GM21723 (cell line): ENCODE data around the gene AIG1.
"Not testable (repeated sequence)": the region's sequence is repeated elsewhere in the genome, so short reads cannot be mapped to it uniquely, and the experiment has no call there.

Experiments
- ATAC-seq: cut with Tn5 transposase; IDR thresholded peaks from one replicate; pipeline ENCODE4 v1.9.1; 2021; ENCODE audit warnings: mild to moderate bottlenecking, moderate library complexity; ENCODE audit not compliant: unreplicated experiment

The AIG1 gene, protein sequence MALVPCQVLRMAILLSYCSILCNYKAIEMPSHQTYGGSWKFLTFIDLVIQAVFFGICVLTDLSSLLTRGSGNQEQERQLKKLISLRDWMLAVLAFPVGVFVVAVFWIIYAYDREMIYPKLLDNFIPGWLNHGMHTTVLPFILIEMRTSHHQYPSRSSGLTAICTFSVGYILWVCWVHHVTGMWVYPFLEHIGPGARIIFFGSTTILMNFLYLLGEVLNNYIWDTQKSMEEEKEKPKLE

DNA sequence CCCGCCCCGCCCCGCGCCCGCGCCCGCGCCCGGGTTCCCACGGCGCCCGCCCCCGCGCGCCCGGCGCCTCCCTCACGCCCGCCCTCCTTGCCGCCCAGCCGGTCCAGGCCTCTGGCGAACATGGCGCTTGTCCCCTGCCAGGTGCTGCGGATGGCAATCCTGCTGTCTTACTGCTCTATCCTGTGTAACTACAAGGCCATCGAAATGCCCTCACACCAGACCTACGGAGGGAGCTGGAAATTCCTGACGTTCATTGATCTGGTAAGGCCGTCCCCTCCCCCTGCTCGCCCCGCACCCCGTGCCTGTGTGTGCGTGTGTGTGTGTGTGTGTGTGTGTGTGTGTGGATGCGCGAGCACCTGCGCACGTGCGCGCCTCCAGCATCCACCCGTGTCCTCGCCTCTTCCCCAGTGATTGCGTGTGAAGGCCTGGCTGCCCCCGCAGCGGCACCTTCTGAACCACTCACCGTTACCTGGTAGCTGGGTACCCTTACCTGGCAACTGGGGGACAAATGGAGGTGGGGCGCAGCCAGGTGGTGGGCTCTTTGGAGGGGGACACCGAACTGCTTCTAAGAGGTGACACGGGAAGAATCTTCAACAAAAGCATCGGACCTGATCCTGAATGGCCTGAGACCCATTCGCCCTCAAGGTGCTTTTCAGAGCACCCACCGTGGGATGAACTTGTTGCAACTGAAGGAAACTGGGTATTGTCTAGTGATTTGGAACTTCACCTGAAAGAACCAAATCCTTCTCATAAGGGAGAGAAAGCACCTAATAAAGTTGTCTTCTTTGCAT is at the start of gene AIG1:
Gene AIG1, plus strand, starts transcription at position 84 of the 791 bp plus-strand sequence. Its CDS starts 37 bp downstream, at position 121.
- peak; percentile 74 for ATAC-seq

DNA sequence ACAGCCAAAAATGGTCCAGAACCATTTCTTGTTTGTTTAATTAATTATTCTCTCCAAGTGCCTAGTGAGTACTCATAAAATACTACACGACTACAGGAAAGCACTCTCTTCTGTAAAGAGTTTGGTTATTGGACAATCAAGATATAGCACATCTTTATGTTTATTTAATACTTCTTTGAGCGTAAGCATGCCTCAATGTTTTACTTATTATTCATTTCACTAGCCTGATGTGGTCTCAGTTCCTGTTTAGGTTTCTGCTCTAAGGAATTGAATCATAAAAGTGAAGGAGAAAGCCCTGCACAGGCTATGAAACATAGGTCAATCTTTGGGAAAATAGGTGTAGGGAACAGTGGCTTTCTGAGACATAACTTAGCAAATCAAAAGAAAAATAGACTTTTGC is 45.9 kb upstream of the AIG1 start:
- no peak for ATAC-seq

DNA sequence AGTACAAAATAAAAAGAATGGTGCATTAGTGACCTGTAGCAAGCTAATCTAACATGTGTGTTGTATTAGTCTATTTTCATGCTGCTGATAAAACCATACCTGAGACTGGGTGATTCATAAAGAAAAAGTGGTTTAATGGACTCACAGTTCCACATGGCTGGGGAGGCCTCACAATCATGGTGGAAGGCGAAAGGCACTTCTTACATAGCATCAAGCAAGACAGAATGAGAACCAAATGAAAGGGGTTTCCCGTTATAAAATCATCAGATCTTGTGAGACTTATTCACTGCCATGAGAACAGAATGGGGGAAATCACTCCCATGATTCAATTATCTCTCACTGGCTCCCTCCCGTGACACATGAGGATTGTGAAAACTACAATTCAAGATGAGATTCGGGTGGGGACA is 45.4 kb upstream of the AIG1 start:
- no peak for ATAC-seq

DNA sequence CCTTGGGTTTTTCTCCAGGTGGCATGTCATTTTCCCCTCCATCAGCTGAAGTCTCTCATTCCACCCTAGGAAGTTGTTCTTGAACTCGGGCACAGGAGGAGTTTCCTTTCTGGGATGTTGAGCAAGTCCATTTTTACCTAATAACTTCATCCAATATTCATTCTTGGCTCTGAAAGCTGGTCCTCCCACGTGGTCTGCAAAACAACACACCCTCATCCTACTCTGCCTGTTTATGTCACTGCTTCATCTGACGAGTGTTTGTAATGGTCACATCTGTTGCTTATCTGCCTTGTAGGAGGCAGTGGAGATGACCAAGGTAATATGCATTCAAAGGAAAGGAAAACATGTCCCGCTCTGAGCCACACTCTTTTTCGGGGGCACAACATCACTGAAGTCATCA is 41.7 kb upstream of the AIG1 start:
- ATAC-seq, result no peak

DNA sequence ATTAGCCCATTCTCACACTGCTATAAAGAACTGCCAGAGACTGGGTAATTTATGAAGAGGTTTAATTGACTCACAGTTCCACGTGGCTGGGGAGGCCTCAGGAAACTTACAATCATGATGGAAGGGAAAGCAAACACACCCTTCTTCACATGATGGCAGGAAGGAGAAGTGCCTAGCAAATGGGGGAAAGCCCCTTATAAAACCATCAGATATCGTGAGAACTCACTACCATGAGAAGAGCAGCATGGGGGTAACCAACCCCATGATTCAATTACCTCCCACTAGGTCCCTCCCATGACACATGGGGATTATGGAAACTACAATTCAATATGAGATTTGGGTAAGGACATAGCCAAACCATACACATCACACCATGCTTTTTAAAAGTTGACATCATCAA is 39.8 kb upstream of the AIG1 start:
- ATAC-seq, result not testable (repeated sequence)

DNA sequence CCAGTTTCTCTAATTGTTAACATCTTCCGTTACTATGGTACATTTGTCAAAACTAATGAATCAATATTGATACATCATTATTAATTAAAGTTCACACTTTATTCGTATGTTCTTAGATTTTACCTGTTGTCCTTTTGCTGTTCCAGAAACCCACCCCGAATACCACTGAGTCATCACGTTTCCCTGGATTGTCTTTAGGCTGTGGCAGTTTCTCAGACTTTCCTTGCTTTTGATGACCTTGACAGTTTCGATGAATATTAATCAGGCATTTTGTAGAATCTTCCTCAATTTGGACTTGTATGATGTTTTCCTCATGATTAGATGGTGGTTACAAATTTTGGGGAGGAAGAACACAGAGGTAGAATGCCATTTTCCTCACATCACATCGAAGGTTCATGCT is 39.1 kb upstream of the AIG1 start:
- ATAC-seq, result no peak

DNA sequence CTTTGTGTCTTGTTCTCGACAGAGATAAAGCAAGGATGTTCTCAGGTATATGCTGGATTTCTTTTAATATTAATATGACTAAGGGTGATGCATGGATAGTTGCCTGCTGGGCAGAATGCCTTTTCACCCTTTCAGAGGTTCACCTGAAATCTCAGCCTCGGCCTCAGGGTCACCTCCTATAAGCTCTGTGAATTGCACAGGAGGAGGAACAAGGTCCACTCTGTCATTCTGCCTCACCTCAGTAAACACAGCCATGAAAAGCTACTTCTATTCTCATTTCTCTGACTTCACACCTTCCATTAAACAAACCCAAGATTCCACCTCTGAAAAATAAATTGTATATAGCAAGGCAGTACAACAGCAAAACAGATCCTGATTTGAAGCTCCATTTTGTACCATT is 38.1 kb upstream of the AIG1 start:
- no peak for ATAC-seq

DNA sequence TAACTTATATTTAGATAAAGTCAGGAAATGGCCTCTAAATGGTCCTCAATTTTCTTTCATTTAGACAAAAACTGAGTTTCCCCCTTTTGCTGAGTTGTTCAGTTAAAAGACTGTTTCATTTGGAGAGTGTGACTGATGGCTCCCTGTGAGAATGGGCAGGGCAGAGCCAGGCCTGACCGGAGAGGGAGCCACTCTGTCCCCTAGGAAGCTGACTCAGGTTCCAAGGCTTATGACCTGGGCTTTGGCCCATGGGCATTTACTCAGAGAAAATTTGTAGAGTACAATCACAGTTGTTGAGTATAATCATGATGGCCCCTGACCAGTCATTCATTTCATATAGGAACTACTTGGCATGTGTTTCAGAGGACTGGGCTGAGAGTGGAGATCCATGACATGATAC is 37.0 kb upstream of the AIG1 start:
- ATAC-seq, result no peak

DNA sequence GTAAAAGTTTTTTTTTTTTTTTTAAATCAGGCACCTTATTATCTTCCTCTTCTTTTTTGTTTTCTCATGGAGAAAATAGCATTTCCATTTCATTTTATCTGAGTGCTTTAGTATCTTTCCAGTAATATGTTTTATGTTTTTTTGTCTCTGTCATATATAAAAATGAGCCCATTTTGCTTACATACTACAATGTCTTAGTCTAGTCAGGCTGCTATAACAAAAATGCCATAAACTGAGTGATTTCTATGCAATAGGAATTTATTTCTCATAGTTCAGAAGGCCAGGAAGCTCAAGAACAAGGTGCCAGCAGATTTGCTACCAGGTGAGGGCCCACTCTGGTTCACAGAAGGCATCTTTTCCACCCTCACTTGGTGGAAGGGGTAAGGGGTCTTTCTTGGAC is 35.7 kb upstream of the AIG1 start:
- ATAC-seq, result no peak

DNA sequence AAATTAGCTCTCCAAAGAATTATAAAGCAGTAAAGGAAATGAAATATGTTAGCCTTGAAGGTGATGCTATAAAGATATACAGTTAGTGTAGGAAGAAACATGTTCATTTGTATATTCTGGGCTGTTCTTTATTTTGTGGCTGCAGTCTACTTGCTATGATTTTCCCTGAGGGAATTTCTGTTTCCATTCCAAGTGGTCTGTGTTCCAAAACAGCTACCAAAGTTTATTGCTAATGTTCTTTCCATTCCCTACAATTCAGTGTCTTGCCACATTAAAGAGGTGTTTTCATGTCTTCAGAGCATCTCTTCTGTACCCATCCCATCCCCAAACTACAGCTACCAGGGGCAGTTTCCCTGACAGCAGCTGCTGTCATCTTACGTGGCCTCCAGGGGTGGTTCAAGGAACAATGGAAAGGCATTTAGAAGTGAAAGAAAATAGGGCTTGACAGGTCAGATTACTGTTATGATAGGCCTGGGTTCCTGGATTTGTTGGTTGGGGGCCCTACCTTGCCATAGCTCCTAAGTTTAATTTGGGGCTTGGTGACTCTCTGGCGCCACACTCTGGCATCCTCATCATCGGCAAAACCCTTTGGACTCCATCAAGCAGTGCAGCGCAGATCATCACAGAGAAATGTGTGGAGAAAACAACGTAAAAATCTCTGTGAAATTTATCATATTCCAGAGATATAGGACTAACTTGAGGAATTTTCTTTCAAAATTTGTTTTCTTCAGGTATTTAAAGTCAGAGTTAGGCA is 33.8 kb upstream of the AIG1 start:
- ATAC-seq, result peak; percentile 69

DNA sequence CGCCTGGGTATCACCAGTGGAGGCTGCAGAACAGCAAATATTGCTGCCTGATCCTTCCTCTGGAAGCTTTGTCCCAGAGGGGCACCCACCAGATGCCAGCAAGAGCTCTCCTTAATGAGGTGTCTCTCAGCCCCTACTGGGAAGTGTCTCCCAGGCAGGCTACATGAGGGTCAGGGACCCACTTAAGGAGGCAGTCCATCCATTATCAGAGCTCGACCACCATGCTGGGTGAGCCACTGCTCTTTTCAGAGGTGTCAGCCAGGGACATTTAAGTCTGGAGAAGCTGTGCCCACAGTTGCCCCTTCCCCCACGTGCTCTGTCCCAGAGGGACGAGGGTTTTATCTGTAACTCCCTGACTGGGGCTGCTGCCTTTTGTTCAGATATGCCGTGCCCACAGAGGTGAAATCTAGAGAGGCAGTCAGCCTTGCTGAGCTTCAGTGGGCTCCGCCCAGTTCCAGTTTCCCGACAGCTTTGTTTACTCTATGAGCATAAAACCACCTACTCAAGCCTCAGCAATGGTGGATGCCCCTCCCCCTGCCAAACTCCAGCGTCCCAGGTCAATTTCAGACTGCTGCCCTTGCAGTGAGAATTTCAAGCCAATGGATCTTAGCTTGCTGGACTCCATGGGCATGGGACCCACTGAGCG is 25.9 kb upstream of the AIG1 start:
- no peak for ATAC-seq

DNA sequence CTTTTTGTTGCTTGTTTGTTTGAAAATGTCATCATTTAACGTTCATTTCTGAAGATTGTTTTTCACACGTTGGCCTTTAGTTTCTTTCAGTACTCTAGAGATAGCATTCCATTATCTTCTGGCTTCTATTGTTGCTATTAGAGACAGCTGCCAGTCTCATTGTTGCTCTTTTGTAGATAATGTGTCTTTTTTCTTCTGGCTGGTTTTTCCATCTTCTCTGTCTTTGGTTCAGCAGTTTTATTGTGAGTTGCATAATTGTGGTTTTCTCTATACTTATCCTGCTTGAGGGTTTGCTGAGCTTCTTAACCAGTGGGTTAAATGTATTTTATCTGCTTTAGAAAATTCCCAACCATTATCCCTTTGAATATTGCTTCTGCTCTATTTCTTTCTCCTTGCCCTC is 23.2 kb upstream of the AIG1 start:
- no peak for ATAC-seq

DNA sequence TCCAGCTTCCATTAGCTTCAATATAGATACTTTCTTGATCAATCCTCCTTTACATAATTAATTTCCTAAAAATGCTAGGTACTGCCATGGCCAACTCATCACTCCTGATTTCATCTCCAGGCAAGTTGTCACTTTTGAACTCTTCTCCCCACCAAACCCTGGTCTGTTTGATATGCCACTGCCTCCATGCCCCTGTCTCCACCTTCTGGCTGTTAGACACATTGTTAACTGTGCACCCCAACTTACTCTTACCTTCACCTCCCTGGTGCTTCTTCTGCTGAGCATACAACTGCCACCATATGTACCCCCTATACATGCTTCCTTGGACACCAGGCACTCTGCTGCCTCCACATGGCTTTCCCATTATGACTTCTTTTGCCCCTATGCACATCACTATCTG is 21.9 kb upstream of the AIG1 start:
- peak; percentile 59 for ATAC-seq

DNA sequence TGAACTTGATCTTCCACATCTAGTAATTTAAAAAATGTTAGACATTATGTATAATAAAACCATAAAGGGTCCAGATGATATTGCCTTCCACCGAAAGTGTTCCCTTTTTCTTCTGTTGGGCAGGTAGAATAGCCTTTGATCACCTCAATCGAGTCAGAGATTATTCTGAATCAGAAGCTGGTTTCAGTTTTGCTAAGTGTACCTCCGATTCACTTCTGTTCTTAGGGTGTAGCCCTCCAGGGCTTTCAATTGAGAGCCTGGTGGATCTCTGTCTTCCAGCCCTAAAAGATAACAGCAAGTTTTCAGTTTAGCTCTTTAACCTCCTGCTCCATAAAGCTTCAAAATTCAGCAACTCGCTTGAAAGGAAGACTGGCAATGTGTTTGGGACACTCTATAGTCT is 21.1 kb upstream of the AIG1 start:
- ATAC-seq, result no peak

DNA sequence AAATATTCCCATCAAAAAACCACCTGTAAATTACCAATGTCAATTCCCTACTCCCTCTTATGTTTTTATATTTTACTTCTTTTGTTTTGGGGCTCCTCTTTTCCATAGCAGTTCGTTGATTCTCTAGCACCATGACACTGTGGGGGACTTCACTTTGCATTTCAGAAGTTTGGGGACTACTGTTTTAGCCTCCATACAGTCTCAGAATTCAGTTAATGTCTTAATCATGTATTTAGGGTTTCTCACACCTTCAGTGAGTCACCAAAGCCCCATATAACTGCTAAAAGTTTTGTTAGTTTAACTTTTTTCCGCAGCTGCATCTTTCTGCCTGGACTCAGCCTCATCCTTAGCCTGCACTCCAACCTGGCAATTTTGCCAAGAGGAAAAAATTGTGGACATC is 20.7 kb upstream of the AIG1 start:
- no peak for ATAC-seq

DNA sequence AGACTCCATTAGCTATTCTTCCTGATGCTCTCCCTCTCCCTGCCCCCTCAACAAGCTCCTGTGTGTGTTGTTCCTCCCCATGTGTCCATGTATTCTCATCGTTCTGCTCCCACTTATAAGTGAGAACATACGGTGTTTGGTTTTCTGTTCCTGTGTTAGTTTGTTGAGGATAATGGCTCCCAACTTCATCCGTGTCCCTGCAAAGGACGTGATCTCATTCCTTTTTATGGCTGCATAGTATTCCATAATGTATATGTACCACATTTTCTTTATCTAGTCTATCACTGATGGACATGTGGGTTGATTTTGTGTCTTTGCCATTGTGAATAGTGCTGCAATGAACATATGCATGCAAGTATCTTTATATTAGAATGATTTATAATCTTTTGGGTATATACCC is 16.3 kb upstream of the AIG1 start:
- ATAC-seq, result not testable (repeated sequence)

DNA sequence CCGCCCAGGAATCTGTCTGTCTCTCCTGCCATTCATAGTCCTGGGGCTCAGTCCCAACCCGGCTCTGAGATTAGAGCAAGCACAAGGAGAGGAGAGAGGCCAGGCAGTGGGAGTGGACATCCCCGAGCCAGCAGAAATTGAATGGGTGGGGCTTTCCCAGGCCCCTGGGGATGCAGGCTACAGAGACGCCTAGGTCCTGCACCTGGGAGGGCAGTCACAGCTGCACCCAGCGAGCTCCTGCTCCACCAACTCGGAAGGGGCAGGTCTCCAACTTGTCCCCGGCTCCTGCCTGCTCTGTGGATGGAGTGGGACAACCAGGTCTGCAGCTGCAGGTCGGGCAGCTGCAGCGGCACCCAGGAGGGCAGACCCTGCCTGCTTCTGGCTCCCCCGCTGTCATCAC is 11.1 kb upstream of the AIG1 start:
- no peak for ATAC-seq

DNA sequence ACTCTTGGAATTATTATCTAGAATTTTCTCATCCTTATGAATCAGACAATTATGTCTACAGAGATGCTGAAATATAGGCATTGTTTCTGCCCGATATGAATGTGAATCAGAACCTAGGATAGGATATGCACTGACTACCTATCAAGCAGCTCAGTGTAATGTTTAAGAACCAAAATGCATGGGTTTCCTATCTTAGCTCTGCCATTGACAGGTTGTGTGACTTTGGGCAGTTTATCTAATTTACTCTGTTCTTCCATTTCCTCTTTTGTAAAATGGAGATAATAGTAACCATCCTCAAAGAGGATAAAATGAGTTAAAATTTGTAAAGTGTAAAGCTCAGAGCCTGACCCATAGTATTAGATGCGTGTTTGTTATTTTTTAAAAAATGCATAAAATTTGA is 10.2 kb upstream of the AIG1 start:
- ATAC-seq, result no peak

DNA sequence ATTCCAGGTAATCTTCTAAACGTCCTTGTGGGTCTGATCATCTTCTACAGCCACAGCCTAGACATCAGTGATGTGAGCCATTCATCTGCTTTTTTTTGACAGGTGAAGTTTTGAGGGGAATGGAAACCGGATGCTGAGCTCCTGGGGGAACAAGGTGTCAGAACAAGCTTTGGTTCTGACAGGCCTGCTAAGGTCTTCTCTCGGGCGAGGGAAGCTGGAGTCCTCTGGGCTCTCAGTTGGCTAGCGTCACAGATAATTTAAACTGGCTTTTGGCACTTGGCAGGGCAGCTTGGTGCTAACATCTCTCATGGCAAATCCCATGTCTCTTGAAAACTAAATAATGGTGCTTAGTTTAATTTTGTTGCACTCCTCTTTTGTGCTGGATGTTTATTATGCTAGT is 8.4 kb upstream of the AIG1 start:
- ATAC-seq, result no peak

DNA sequence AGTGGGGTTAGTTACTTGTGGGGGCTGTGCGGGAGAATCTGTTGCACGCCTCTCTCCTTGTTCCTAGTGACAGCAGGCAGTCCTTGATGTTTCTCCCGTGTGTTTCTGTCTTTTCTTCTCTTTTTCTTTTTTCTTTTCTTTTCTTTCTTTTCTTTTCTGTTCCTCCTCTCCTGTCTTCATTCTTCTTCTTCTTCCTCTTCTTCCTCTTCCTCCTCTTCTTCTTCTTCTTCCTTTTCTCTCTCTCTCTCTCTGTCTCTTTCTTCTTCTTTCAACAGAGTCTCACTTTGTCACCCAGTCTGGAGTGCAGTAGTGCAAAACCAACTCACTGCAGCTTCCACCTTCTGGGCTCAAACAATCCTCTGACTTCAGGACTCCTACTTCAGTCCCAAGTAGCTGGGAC is 6.8 kb upstream of the AIG1 start:
- ATAC-seq, result no peak

DNA sequence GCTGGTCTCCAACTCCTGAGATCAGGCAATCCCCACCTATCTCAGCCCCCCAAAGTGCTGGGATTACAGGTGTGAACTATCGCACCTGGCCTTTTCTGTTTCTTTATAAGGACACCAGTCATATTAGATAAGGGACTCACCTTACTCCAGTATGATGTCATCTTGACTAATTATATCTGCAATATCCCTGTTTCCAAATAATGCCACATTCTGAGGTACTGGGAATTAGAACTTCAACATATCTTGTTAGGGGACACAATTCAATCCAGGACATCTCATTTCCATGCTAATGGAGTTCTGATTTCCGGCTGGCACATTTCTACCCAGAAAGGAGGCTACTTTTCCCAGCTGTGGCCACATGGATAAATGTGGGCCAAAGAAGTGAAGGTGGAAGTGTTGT is 6.4 kb upstream of the AIG1 start:
- ATAC-seq, result no peak
